Activated gamma-delta T cell (primary cell): ENCODE data around the gene CLEC4G.
"Not testable (repeated sequence)": the region's sequence is repeated elsewhere in the genome, so short reads cannot be mapped to it uniquely, and the experiment has no call there.

Source experiments
- DNase-seq: peaks from one replicate; lab custom pipeline; 2025; lab: John Stamatoyannopoulos, UW

Gene CLEC4G

DNA sequence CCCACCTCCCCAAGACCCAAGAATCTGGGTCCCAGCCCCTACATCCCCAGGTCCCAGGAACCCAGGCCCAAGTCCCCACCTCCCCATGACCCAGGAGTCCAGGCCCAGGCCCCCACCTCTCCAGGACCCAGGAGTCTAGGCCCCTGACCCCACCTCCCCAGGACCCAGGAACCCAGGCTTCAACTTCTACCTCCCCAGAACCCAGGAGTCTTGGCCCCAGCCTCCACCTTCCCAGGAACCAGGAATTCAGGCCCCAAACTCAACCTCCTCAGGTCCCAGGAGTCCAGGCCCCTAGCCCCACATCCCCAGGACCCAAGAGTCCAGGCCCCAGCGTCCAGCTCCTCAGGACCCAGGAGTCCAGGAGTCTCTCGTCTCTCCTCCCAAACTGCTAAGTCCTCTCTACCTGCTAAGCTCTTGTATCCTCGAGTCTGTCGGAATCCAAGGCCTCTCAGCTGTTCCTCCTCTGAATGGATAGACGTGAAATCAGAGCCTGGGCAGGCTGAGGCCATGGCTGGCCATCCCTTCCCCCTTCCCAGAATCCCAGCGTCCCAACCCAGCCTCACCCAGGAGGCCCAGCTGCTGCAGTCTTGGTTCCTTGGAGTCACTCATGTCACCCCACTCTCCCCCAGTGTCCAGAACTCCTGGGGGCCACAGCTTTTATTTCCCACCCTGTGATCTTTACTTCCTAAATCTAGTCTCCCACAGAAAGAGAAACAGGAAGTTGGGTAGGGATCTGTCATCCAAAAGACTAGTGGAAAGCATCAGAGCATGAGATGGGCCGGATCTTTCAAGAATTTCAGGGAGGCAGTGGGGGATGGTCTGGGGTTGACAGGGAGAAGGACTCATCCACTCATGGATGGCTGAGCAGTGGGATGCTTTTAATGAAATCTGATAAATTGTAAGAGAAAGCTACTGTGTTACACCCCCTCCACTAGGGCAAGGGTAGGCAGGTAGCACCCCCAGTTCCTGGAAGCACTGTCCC, 15.3 kb upstream of the CLEC4G start, which contains the start of gene CD209:
TSS of gene CD209 (minus strand) at position 632 of the 982 bp plus-strand sequence. CDS start at position 609, 23 bp downstream.
- DNase-seq = no peak

- DNase-seq = not testable (repeated sequence)
Observed at GRCh38 chr19:7746306-7746705, 14.4 kb upstream of the CLEC4G start.

- no peak for DNase-seq
Observed at GRCh38 chr19:7744871-7745650, 13.2 kb upstream of the CLEC4G start.

DNA sequence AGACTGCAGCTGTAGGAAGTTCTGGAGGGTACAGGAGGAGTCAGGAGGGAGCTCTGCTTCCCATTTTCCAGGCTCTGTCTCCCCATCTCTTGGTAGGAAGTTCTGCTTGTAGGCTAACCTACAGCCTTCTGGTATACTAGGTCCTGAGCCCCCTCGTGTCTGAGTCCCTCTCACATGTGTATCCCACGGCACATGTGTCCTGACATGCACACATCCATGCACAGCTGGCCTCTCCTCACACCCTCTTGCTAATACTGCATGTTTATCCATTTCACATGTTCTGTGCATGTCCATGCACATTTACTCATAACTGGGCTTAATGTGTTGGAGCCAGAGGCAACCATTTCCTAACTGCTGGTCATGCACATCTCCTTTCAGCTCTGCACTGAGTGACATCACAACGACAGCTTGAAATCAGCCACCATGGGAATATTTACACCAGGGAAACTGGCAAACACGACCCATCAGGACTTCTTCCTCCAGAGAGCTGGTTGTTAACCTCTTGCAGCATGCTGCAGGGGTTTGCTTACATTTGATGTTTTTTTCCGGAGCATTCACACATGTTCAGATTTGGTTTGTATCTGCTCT, 12.4 kb upstream of the CLEC4G start:
- no peak for DNase-seq

GRCh38 chr19:7743425-7743841, 11.5 kb upstream of the CLEC4G start:
- no peak for DNase-seq

DNA sequence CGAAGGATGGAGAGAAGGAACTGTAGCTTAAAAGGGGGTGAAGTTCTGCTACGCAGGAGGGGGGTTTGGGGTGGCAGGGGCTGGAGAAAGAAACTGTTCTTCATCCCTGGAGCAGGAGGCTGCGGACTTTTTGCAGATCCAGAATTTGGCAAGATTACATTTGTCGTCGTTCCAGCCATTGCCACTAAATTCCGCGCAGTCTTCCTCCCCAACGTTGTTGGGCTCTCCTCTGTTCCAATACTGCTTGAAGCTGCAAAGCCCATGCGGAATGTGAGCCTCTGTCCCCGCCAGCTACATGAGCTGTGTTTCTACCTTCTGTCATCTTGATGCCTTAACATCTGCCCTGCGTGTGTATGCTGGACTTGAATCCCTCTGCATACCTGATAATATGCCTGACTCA, 11.1 kb upstream of the CLEC4G start:
- no peak for DNase-seq

DNA sequence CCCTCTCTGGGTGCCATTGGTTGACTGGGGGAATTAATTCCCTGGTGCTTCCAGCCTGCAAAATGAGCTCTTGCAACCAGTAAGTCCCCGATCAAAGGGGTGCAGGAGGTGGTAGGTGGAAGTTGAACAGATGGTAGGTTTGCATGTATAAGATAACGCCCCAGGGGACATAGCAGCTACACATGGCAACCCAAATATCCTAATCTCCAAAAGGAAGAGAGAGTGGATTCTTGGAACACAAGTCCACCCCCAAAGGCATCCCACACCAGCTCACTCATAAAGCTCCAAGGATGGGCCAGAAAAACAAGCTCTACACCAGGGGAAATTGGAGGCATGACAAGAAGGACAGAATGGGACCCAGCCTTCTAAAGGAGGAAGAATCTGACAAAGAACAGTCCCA, 10.7 kb upstream of the CLEC4G start:
- DNase-seq = no peak

DNA sequence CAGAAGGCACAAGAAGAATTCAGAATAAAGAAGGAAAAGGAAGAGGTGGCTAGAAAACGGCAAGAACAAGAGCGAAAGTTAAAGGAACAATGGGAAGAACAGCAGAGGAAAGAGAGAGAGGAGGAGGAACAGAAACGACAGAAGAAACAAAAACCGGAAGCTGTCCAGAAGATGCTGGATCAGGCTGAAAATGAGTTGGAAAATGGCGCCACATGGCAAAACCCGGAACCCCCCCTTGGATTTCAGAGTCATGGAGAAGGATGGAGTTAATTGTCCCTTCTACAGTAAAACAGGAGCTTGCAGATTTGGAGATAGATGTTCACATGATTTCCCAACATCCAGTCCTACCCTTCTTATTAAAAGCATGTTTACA, 8.8 kb upstream of the CLEC4G start:
- DNase-seq = no peak

- no peak for DNase-seq
Observed at GRCh38 chr19:7739801-7740681, 8.1 kb upstream of the CLEC4G start.

DNA sequence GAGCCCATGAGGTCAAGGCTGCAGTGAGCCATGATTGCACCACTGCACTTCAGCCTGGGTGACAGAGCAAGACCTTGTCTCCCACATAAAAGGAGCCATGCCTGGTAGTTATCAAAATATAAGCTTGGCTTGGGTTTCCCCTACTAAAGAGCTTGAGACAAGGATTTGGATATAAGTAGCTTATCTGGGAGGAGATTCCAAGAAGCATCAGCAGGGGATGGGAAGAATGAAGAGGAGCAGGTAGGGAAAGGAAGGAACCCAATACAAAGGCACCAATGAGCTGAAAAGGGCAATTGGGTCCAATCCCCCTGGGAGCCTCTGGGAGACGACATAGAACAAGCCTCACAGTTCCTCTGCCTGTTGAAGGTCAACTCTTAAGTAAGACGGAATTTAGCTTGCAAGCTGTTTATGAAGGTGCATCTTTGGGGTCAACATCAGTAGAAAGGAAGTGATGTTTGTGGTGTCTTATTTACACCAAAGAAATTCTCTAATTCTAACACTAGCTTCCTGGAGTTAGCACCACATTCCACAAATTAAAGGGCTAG, 7.4 kb upstream of the CLEC4G start:
- no peak for DNase-seq

- no peak for DNase-seq
Observed at GRCh38 chr19:7738023-7738422, 6.1 kb upstream of the CLEC4G start.

- no peak for DNase-seq
Observed at GRCh38 chr19:7737215-7737614, 5.3 kb upstream of the CLEC4G start.

DNA sequence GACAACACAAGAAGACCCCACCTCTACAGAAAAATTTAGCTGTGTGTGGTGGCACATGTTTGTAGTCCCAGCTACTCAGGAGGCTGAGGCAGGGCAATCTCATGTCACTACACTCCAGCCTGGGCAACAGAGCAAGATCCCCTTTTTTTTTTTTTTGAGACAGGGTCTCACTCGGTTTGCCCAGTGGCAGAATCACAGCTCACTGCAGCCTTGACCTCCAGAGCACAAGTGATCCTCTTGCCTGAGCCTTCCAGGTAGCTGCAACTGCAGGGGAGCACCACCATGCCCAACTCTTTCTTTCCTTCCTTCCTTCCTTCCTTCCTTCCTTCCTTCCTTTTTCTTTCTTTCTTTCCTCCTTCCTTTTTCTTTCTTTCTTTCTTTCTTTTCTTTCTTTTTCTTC, 4.2 kb upstream of the CLEC4G start:
- no peak for DNase-seq

GRCh38 chr19:7734220-7735203, 2.6 kb upstream of the CLEC4G start:
- no peak for DNase-seq

DNA sequence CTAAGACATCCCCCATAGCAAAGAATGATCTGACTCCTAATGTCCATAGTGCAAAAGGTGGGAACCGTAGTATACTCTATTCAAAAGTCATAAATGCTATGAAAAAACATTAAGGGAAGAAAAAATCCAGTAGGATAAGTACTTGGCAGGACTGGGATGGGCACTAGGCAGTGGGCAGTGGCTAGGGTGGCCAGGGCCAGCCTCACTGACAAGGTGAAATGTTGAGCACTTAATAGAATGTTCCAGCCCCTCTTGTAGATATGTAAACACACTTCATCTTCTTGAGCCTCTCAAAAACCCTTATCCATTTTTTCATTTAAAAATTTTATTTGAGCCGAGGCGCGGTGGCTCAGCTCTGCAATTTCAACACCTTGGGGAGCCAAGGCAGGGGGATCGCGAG, 1.5 kb upstream of the CLEC4G start:
- no peak for DNase-seq

GRCh38 chr19:7731615-7732014, 295 bp downstream of the CLEC4G start:
- DNase-seq = no peak

GRCh38 chr19:7731218-7731595, 703 bp downstream of the CLEC4G start:
- no peak for DNase-seq

- no peak for DNase-seq
Observed at GRCh38 chr19:7730286-7731217, 1.4 kb downstream of the CLEC4G start.

DNA sequence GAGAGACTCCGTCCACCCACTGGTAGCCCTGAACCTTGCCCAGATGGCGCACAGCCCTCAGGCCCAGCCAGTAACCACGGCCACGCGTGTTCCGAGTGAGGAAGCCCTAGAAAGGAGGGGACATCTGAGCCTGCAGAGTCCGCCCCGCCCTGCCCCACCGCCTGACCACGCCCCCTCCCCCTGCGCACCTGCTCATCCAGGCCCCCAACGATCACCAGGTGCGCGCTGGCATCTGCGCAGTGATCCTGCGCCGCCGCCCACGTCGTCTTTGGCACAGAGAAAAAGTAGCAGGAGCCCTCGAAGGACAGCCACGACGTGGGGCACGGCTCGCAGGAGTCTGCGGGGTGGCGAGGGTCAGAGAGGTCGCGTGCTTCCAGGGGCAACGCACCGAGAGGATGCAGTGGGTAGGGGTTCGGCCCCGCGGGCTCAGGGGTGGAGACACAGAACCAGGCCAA, 2.1 kb downstream of the CLEC4G start:
- DNase-seq = no peak
